ENCODE measurements around the gene NGLY1. TPM values are rescaled to one million over a fixed set of nuclear protein-coding genes. Genes with fewer than 3 reads are reported as not detected.

NGLY1 gene
- total and polyA plus RNA-seq, 2 of the 8 experiments (the other 6 are each of a cell fraction or from before 2014, with no cell fraction given), result 3.1 to 24.8 TPM

DNA sequence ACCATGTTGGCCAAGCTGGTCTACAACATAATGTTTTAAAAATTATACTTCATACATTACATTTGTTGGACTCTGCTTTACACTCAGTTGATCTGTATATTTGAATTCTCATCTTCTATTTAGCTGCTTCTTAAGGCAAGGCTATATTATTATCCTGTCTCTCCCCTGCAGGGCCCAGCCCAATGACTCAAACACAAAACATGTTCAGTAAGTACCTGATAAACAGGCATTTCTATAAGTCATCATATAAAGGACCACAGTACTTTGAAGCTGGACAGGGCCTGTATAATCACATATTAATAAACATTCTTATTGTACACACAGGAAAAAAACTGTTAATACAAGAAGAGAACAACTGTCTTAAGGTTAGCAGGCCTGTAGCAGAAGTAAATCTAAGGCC lies 36.2 kb downstream of the NGLY1 start:
- Histone ChIP-seq H4K5ac (ENCODE audit: insufficient read length, low read depth, low read length) (no peak overlapping the region), H3K36me3 (ENCODE audit: control insufficient read depth in 2 of 4, insufficient read depth in 4 of 4, low read length in 3 of 4) (peaks cover 0 to 8% (median 3%) of the 10 kb centered on the region in 4 experiments; a peak in 4 of 8 replicates), H4K8ac (ENCODE audit: extremely low read depth, insufficient read depth, low read length) (no peak overlapping the region), H3K56ac (replicated peaks; ENCODE audit: insufficient read length, low read depth, low read length) (no peak overlapping the region), H4K20me1 (replicated peaks in 1 of 2; ENCODE audit: control insufficient read depth in 1 of 2, insufficient read depth in 2 of 2, low read length in 2 of 2) (peaks cover 0 to 1% of the 10 kb centered on the region in 2 experiments), H3K4ac (replicated peaks; ENCODE audit: insufficient read length, low read depth, low read length) (no peak overlapping the region), H3K9ac (replicated peaks in 1 of 4; ENCODE audit: extremely low read depth in 1 of 4, low read depth in 3 of 4, low read length in 3 of 4) (no peak overlapping the region), H2BK15ac (ENCODE audit: low read length) (no peak overlapping the region), H3K27me3 (replicated peaks in 1 of 4; ENCODE audit: control insufficient read depth in 3 of 4, extremely low read depth in 1 of 4, insufficient read depth in 3 of 4, low read length in 3 of 4) (no peaks in the 10 kb centered on the region), H3K4me2 (ENCODE audit: insufficient read depth in 1 of 2, low read depth in 2 of 2, low read length in 2 of 2) (no peak overlapping the region), H2BK20ac (ENCODE audit: low read length) (no peak overlapping the region), H3K79me2 (ENCODE audit: control insufficient read depth in 1 of 2, insufficient read depth in 2 of 2, low read length in 2 of 2) (no peaks in the 10 kb centered on the region), H2BK12ac (ENCODE audit: low read depth, low read length) (no peak overlapping the region), H3K23ac (ENCODE audit: insufficient read length) (no peak overlapping the region), H2AK5ac (ENCODE audit: low read depth, low read length) (no peak overlapping the region), H3K27ac (ENCODE audit: low read depth, low read length) (no peak overlapping the region), H3K9me3 (ENCODE audit: insufficient read depth in 2 of 2, low read depth in 1 of 2, low read length in 1 of 2) (no peaks in the 10 kb centered on the region), H3K18ac (ENCODE audit: extremely low read depth, low read length) (no peak overlapping the region), H2BK5ac (ENCODE audit: low read depth, low read length) (no peak overlapping the region), H3K79me1 (ENCODE audit: low read depth, low read length) (no peaks in the 10 kb centered on the region), H3K4me1 (replicated peaks in 1 of 4; ENCODE audit: control insufficient read depth in 3 of 4, insufficient read depth in 4 of 4, low read length in 3 of 4) (peaks cover 0 to 7% (median 3%) of the 10 kb centered on the region in 4 experiments; a peak in 4 of 7 replicates), H3K4me3 (ENCODE audit: extremely low read depth in 1 of 4, insufficient read depth in 2 of 4, low read depth in 3 of 4, low read length in 4 of 4) (no peak overlapping the region), H3K14ac (ENCODE audit: insufficient read length) (no peak overlapping the region), H4K91ac (replicated peaks; ENCODE audit: insufficient read length, low read length) (no peak overlapping the region), H2BK120ac (replicated peaks; ENCODE audit: low read depth, low read length) (no peak overlapping the region), H3K23me2 (ENCODE audit: low read depth, low read length) (no peaks in the 10 kb centered on the region), H2AFZ (ENCODE audit: low read length) (no peak overlapping the region)
- TF ChIP-seq MAFK (IDR thresholded peaks at IDR 0.05; ENCODE audit: low read depth, low read length) (no peak), KDM1A (IDR thresholded peaks at IDR 0.05; ENCODE audit: borderline replicate concordance, low read length) (no peak), BRCA1 (IDR thresholded peaks at IDR 0.05; ENCODE audit: low read depth, low read length) (no peak), EZH2 (IDR thresholded peaks at IDR 0.05; ENCODE audit: low read depth, low read length, severe bottlenecking) (no peak), HDAC6 (IDR thresholded peaks at IDR 0.05; ENCODE audit: low read depth, low read length) (no peak)
- ChIA-PET CTCF (ENCODE audit: partially characterized antibody) (interaction anchor here (1.1 kb wide), 1 partner anchor 9 kb away, joined by 3 read pairs; no protein-coding TSS in a partner anchor), POLR2A (ENCODE audit: partially characterized antibody) (no interaction called here)
- no peak for FAIRE-seq
- DNase-seq (ENCODE audit: low read depth in 1 of 2, low spot score in 2 of 2), result no peak
